GM18951 (cell line): ENCODE data around the gene ZFC3H1.
"Not testable (repeated sequence)": the region's sequence is repeated elsewhere in the genome, so short reads cannot be mapped to it uniquely, and the experiment has no call there.

Experiments
- POLR2A ChIP-seq: IDR thresholded peaks from 4 replicates; pipeline ENCODE4 v1.6.1; 2011; ENCODE audit warnings: mild to moderate bottlenecking; ENCODE audit not compliant: insufficient read length, insufficient read depth; ENCODE audit errors: extremely low read depth
- in situ Hi-C: fragments of 300-500 bp; cut with MboI; formaldehyde crosslinking; loops from one replicate; pipeline ENCODE4 v1.12.0; 2022; ENCODE audit warnings: low sequenced_read_pairs, mixed read lengths, inconsistent platforms; ENCODE audit not compliant: unreplicated experiment

ZFC3H1 gene

GRCh38 chr12:71663561-71664410, at the start of gene ZFC3H1, which contains the start of gene THAP2:
ZFC3H1 (minus strand) TSS chr12:71663848; CDS start chr12:71663610, 238 bp downstream.
THAP2 (plus strand) TSS chr12:71664301; CDS start chr12:71664510, 209 bp downstream.
- TF ChIP-seq POLR2A = peak; percentile 87
- in situ Hi-C loops = no loop called here

- no peak for TF ChIP-seq POLR2A
- in situ Hi-C loops = no loop called here
These were observed 46.9 kb upstream of the ZFC3H1 start for GRCh38 chr12:71710276-71711125.

GRCh38 chr12:71708658-71709057, 45.0 kb upstream of the ZFC3H1 start:
- in situ Hi-C loops = no loop called here

DNA sequence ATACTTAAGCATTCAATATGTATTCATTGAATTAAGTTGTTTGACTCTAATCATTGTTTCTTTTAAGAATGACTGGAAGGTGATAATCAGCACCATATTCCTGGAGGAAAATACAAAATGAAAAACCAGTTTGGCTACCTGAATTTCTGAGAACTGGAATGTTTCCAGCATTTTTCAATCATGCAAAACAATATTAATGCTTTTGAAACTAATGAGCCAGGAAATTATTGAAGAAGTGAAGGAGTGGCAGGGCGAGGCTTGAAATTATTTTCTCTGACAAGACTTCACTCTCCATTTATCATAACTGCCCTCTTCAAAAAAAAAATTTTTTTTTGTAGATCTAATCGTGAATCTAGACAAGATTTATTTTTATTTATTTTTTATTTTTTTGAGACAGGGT, 41.3 kb upstream of the ZFC3H1 start:
- in situ Hi-C loops = no loop called here

More at GRCh38 chr12:71708658-71709057, 45.0 kb upstream of the ZFC3H1 start:
- no peak for TF ChIP-seq POLR2A

DNA sequence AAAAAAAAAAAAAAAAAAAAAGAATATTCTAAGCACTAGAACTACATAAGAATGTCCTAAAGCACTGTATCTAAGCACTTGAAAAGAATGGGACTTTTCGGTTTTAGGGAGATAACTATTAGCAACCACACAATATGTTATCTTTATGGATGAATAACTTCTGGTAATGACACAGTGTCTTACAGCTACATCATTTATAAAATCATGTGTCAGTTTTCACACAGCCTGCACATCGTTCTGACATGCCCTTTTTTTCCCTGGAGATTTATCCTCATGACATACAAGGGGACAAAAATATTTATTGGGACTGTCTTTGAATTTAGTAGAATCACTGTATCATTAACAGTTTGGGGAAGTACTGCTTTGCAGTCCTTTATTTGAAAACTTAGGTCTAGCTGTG, 39.6 kb upstream of the ZFC3H1 start:
- no peak for TF ChIP-seq POLR2A
- in situ Hi-C loops = no loop called here

More for the DNA sequence above, 41.3 kb upstream of the ZFC3H1 start:
- TF ChIP-seq POLR2A = no peak

DNA sequence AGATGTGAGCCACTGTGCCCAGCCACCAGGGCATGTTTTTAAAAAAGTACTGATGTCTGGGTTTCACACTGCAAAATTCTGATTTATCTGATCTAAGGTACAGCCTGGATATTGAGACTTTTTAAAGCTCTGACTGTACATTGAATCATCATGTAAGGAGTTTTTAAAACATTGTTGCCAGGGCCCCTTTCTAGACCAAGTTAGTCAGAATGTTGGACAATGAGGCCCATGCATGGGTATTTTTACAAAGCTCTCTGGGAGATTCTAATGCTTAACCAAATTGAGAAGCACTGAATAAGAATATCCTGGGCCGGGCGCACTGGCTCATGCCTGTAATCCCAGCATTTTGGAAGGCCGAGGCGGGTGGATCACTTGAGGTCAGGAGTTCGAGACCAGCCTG, 38.9 kb upstream of the ZFC3H1 start:
- in situ Hi-C loops = no loop called here

GRCh38 chr12:71702181-71702580, 38.5 kb upstream of the ZFC3H1 start:
- in situ Hi-C loops = not testable (repeated sequence)

More for the DNA sequence above, 38.9 kb upstream of the ZFC3H1 start:
- TF ChIP-seq POLR2A = no peak

- no peak for TF ChIP-seq POLR2A
- in situ Hi-C loops = no loop called here
These were observed 32.1 kb upstream of the ZFC3H1 start for GRCh38 chr12:71695782-71696181.

DNA sequence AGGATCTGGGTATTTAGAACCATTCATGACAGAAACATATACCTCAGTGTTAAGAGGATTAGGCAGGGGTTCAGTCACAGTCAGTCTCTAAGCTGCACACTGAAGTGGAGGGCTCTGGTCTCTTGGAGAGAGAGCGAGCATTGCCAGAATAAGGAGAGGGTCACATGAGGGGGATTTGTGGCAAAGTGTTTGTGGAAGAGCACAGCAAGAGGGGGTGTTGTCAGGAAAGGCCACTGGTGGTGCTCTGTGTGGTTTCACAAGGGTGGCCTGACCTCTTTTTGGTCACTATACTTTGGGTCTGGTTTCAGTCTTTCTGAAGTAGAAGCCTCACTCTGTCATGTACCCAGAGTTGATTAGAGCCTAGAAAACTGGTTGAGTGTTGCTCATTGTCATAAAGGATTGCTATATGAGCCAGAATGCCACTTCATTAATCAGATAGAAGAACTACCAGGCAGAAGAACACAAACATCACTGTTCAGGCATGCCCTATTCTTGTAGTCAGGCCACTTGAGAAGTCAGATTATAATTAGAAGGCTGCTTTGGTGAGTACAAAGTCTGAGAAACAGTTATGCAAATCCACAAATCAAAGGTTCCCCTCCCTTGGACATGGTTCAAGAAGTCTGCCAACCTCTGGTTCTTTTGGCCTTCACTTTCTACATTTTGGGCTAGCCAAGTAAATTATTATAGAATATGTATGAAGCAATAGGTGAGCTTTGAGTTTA, 30.6 kb upstream of the ZFC3H1 start:
- TF ChIP-seq POLR2A = peak; percentile 17
- in situ Hi-C loops = no loop called here

DNA sequence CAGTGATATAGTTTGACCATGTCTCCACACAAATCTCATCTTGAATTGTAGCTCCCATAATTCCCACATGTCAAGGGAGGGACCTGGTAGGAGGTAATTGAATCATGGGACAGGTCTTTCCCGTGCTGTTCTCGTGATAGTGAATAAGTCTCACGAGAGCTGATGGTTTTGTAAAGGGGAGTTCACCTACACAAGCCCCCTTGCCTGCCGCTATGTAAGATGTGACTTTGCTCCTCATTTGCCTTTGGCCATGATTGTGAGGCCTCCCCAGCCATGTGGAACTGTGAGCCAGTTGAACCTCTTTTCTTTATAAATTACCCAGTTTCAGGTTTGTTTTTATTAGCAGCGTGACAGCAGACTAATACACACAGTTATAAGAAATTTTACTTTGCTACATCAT, 30.0 kb upstream of the ZFC3H1 start:
- in situ Hi-C loops = not testable (repeated sequence)

GRCh38 chr12:71693126-71693525, 29.5 kb upstream of the ZFC3H1 start:
- in situ Hi-C loops = no loop called here
- TF ChIP-seq POLR2A = no peak

DNA sequence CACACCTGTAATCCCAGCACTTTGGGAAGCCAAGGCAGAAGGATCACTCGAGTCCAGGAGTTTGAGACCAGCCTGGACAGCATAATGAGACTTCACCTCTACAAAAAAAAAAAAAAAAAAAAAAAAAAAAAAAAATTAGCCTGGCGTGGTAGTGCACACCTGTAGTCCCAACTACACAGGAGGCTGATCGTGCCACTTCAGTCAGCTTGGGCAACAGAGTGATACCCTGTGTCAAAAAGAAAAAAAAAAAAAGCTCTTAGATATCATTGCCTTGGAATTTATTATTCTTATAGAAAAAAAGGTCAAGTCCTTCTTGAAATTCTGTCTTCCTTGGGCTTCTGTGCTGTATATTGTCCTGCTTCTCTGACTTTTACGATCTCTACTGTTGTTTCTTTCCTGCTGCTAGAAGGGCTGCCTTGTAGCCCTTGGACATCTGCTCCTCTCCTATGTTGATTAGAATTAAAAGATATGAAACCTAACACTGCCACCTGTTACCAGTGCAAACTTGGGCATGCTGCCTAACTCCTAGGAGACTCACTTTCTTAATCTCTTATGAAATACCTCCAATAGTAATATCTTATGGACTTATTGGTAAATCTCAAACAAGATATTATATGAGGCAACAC, 28.0 kb upstream of the ZFC3H1 start:
- in situ Hi-C loops = no loop called here
- no peak for TF ChIP-seq POLR2A
